ENCODE data around the gene SMC4. TPM values are rescaled to one million over a fixed set of nuclear protein-coding genes. Genes with fewer than 3 reads are reported as not detected.

Gene SMC4
- total and polyA plus RNA-seq, 2 of the 13 experiments (the other 11 are each of a cell fraction or from before 2014, with no cell fraction given): 19.2 to 74.3 TPM

DNA sequence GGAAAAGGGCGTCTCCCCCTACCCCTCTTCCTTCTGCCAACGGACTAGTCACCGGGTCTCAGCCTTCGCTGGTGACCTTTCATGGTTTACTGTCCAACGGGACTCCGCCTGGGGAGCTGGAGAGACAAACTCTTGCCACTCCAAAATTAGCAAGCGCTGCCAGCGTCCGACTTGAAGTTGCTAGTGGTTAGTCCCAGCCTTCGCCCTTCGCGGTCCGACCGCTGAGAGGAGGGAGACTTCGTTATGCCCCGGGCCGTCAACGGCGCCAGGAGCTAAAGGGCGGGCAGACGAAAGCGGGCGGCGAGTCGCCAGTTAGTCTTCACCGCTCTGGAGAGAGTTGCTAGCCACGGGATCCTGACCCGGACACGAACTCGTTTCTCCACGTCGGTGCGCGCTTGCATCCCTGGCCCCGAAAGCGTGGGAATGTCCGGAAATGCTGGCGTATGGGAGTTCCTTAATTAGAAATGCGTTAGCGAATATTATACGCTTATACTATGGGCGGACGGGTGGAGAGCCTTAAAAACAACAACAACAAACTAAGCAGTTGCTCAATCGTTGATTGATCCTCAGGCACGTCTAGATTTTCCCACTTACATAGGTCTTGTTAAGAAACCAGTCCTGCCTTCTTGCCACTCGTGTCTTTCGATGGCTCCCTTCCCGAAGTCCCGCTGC lies 716 bp downstream of the SMC4 start:
- no TSS peak for BruUV-seq (replicated peaks)
- H4K20me1 ChIP-seq (ENCODE audit: insufficient read depth, low read length): peaks cover 9% of the 10 kb centered on the region; the same call in 1 of the 2 replicates
- in situ Hi-C loops (cut with HindIII; ENCODE audit: extremely low pct_ligation_motif_present, low pct_unique_long_range_greater_than_20kb) (loop anchor here (25.0 kb wide), 1 partner anchor 363 kb away; no protein-coding TSS in a partner anchor), intact Hi-C loops (cut with micrococcal nuclease; ENCODE audit: unreplicated experiment) (loop anchor here (2.0 kb wide), 1 partner anchor 49 kb away; the partner anchor contains the start of gene TRIM59)
- peaks cover 35% of the 10 kb centered on the region for H3K4me1 ChIP-seq (ENCODE audit: insufficient read depth, low read length)
- ChIA-PET POLR2A (no interaction called here), CTCF (ENCODE audit: low intra/inter-chr PET ratio, low total read pairs) (no interaction called here)
- 0% methylated on average over 24 of the region's 49 CpGs for WGBS (ENCODE audit: low lambda C conversion rate)
- H3K9me3 ChIP-seq (ENCODE audit: low read length): no peaks in the 10 kb centered on the region
- H3K27me3 ChIP-seq (ENCODE audit: control insufficient read depth in 1 of 2, insufficient read depth in 2 of 2, low read length in 2 of 2): no peaks in the 10 kb centered on the region; a peak in 1 of 5 replicates
- no peaks in the 10 kb centered on the region; a peak in 1 of 5 replicates for H3K36me3 ChIP-seq (replicated peaks in 1 of 2; ENCODE audit: control insufficient read depth in 1 of 2, insufficient read depth in 2 of 2, low read length in 2 of 2)
- FAIRE-seq (no peak), DNase-seq (ENCODE audit: low spot score) (peak; percentile 13), ATAC-seq (peak; percentile 56)
- H3K9ac ChIP-seq (ENCODE audit: insufficient read depth, low read depth, low read length): peak overlapping the region; percentile 96
- H3K4me2 ChIP-seq (ENCODE audit: low read depth, low read length): peak overlapping the region; percentile 75
- H3K79me2 ChIP-seq (ENCODE audit: insufficient read depth, low read length): peaks cover 74% of the 10 kb centered on the region
- peak overlapping the region; percentile 87 to 94 (median 94) for H3K4me3 ChIP-seq (replicated peaks in 1 of 3; ENCODE audit: insufficient read depth in 1 of 3, low read depth in 2 of 3, low read length in 3 of 3)
- peak overlapping the region; percentile 98 for H3K27ac ChIP-seq (ENCODE audit: extremely low read length, insufficient read depth, low read length)
- no peak overlapping the region for H2AFZ ChIP-seq (ENCODE audit: low read length)
- no peak for TF ChIP-seq LCORL (IDR thresholded peaks at IDR 0.05)
- no peak for TF ChIP-seq LCORL (CRISPR knock-in tag; IDR thresholded peaks at IDR 0.05)
- TF ChIP-seq, protein P1, sequence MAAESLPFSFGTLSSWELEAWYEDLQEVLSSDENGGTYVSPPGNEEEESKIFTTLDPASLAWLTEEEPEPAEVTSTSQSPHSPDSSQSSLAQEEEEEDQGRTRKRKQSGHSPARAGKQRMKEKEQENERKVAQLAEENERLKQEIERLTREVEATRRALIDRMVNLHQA (CRISPR knock-in tag; IDR thresholded peaks at IDR 0.05): no peak
- TF ChIP-seq FOXC1 (CRISPR knock-in tag; IDR thresholded peaks at IDR 0.05; ENCODE audit: borderline replicate concordance): 0 out of 2 replicates have a peak, but pooled peaks have one; percentile 48
- TF ChIP-seq, protein P2, sequence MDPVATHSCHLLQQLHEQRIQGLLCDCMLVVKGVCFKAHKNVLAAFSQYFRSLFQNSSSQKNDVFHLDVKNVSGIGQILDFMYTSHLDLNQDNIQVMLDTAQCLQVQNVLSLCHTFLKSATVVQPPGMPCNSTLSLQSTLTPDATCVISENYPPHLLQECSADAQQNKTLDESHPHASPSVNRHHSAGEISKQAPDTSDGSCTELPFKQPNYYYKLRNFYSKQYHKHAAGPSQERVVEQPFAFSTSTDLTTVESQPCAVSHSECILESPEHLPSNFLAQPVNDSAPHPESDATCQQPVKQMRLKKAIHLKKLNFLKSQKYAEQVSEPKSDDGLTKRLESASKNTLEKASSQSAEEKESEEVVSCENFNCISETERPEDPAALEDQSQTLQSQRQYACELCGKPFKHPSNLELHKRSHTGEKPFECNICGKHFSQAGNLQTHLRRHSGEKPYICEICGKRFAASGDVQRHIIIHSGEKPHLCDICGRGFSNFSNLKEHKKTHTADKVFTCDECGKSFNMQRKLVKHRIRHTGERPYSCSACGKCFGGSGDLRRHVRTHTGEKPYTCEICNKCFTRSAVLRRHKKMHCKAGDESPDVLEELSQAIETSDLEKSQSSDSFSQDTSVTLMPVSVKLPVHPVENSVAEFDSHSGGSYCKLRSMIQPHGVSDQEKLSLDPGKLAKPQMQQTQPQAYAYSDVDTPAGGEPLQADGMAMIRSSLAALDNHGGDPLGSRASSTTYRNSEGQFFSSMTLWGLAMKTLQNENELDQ (CRISPR knock-in tag; IDR thresholded peaks at IDR 0.05; ENCODE audit: borderline replicate concordance): no peak
- no peak for TF ChIP-seq SNRNP70 (IDR thresholded peaks at IDR 0.05; ENCODE audit: low read depth, low read length)
- no peak for TF ChIP-seq NFYB (CRISPR knock-in tag; IDR thresholded peaks at IDR 0.05)
- no peak for TF ChIP-seq ETV6 (CRISPR knock-in tag; conservative IDR thresholded peaks at IDR 0.05)
- 0 out of 2 replicates have a peak, but pooled peaks have one; percentile 2 for TF ChIP-seq KLF12 (CRISPR knock-in tag; IDR thresholded peaks at IDR 0.05; ENCODE audit: borderline replicate concordance)
- 0 out of 2 replicates have a peak, but pooled peaks have one; percentile 54 for TF ChIP-seq ZNF430 (CRISPR knock-in tag; IDR thresholded peaks at IDR 0.05)
- TF ChIP-seq TCF12 (IDR thresholded peaks at IDR 0.05): no peak
- TF ChIP-seq TCF12 (CRISPR knock-in tag; IDR thresholded peaks at IDR 0.05): no peak
- TF ChIP-seq, protein P3, sequence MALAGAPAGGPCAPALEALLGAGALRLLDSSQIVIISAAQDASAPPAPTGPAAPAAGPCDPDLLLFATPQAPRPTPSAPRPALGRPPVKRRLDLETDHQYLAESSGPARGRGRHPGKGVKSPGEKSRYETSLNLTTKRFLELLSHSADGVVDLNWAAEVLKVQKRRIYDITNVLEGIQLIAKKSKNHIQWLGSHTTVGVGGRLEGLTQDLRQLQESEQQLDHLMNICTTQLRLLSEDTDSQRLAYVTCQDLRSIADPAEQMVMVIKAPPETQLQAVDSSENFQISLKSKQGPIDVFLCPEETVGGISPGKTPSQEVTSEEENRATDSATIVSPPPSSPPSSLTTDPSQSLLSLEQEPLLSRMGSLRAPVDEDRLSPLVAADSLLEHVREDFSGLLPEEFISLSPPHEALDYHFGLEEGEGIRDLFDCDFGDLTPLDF (CRISPR knock-in tag; IDR thresholded peaks at IDR 0.05): no peak
- TF ChIP-seq ELF4 (CRISPR knock-in tag; IDR thresholded peaks at IDR 0.05; ENCODE audit: borderline replicate concordance): 0 out of 2 replicates have a peak, but pooled peaks have one; percentile 43
- 0 out of 2 replicates have a peak, but pooled peaks have one; percentile 9 for TF ChIP-seq ZNF574 (CRISPR knock-in tag; IDR thresholded peaks at IDR 0.05)
- TF ChIP-seq, protein P4, sequence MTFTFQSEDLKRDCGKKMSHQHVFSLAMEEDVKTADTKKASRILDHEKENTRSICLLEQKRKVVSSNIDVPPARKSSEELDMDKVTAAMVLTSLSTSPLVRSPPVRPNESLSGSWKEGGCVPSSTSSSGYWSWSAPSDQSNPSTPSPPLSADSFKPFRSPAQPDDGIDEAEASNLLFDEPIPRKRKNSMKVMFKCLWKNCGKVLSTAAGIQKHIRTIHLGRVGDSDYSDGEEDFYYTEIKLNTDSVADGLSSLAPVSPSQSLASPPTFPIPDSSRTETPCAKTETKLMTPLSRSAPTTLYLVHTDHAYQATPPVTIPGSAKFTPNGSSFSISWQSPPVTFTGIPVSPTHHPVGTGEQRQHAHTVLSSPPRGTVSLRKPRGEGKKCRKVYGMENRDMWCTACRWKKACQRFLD (CRISPR knock-in tag; IDR thresholded peaks at IDR 0.05; ENCODE audit: borderline replicate concordance): no peak
